ENCODE data around the gene RAPGEF3. TPM values are rescaled to one million over a fixed set of nuclear protein-coding genes. Genes with fewer than 3 reads are reported as not detected.

Gene RAPGEF3
- total and polyA plus RNA-seq, 2 donors (not counting 1 experiment from before 2014, with no cell fraction given) = 1.8 to 5.2 TPM

- no peaks in the 10 kb centered on the region for H3K79me2 ChIP-seq (ENCODE audit: control insufficient read depth, insufficient read depth, low read length)
- H3K9ac ChIP-seq (ENCODE audit: low read length) = no peak overlapping the region
- ChIA-PET CTCF (interaction anchor here (1.2 to 14.1 kb wide), 4 partner anchors 8 to 36 kb away, joined by 4 to 452 read pairs (median 104); partner anchors contain the start of gene SLC48A1), POLR2A (no interaction called here)
- Mint-ChIP-seq H3K4me3 (no peak overlapping the region), H3K9me3 (ENCODE audit: insufficient read depth) (no peaks in the 10 kb centered on the region), H3K27ac (peak overlapping the region; percentile 10), H3K4me1 (peaks cover 61% of the 10 kb centered on the region), H3K27me3 (no peaks in the 10 kb centered on the region)
- no peaks in the 10 kb centered on the region for H3K9me3 ChIP-seq (ENCODE audit: control extremely low read depth in 1 of 3, control insufficient read depth in 2 of 3, insufficient read depth in 1 of 3, low read length in 2 of 3)
- DNase-seq (no peak), ATAC-seq (ENCODE audit: low read depth) (no peak)
- no peak overlapping the region for H3K27ac ChIP-seq (ENCODE audit: low read length in 2 of 2)
- H3K4me2 ChIP-seq (replicated peaks; ENCODE audit: low read depth, low read length, poor library complexity, severe bottlenecking) = no peak overlapping the region
- no peaks in the 10 kb centered on the region for H3K27me3 ChIP-seq (replicated peaks in 1 of 4; ENCODE audit: control extremely low read depth in 1 of 4, control insufficient read depth in 3 of 4, insufficient read depth in 4 of 4, low read length in 3 of 4)
- H4K20me1 ChIP-seq (ENCODE audit: control insufficient read depth, insufficient read depth, low read length, poor library complexity, severe bottlenecking) = no peaks in the 10 kb centered on the region
- no peak overlapping the region for H3K4me3 ChIP-seq (ENCODE audit: control extremely low read depth in 1 of 5, extremely low read depth in 1 of 5, insufficient read depth in 1 of 5, low read depth in 2 of 5, low read length in 4 of 5)
- WGBS (ENCODE audit: insufficient coverage) = 96% methylated on average over 4 of the region's 4 CpGs
- H2AFZ ChIP-seq (ENCODE audit: insufficient read depth, low read depth, low read length, poor library complexity, severe bottlenecking) = no peak overlapping the region
- no peaks in the 10 kb centered on the region for H3K36me3 ChIP-seq (replicated peaks in 1 of 2; ENCODE audit: control extremely low read depth in 1 of 2, control insufficient read depth in 1 of 2, extremely low read depth in 1 of 2, insufficient read depth in 2 of 2, low read length in 1 of 2)
- H3K4me1 ChIP-seq (ENCODE audit: control insufficient read depth in 2 of 2, insufficient read depth in 2 of 2, low read length in 2 of 2) = peaks cover 40 to 59% of the 10 kb centered on the region in 2 donors
- intact Hi-C loops (cut with micrococcal nuclease) = no loop called here
- TF ChIP-seq EZH2 (IDR thresholded peaks at IDR 0.05; ENCODE audit: borderline replicate concordance, insufficient read depth, low read depth, low read length, poor library complexity, severe bottlenecking) = no peak
- TF ChIP-seq CTCF (IDR thresholded peaks at IDR 0.05) = no peak
These were observed 6.6 kb downstream of the RAPGEF3 start for GRCh38 chr12:47752121-47752520.

GRCh38 chr12:47751561-47751960 is 7.1 kb downstream of the RAPGEF3 start:
- no peak overlapping the region for H3K9ac ChIP-seq (ENCODE audit: low read length)
- ATAC-seq (ENCODE audit: low read depth) (no peak), DNase-seq (no peak)
- intact Hi-C loops (cut with micrococcal nuclease) = no loop called here
- H3K79me2 ChIP-seq (ENCODE audit: control insufficient read depth, insufficient read depth, low read length) = no peaks in the 10 kb centered on the region
- no peaks in the 10 kb centered on the region for H3K9me3 ChIP-seq (ENCODE audit: control extremely low read depth in 1 of 3, control insufficient read depth in 2 of 3, insufficient read depth in 1 of 3, low read length in 2 of 3)
- no peak overlapping the region for H3K4me3 ChIP-seq (ENCODE audit: control extremely low read depth in 1 of 5, extremely low read depth in 1 of 5, insufficient read depth in 1 of 5, low read depth in 2 of 5, low read length in 4 of 5)
- H3K27ac ChIP-seq (ENCODE audit: low read length in 2 of 2) = no peak overlapping the region
- no peak overlapping the region for H3K4me2 ChIP-seq (replicated peaks; ENCODE audit: low read depth, low read length, poor library complexity, severe bottlenecking)
- POLR2A ChIA-PET = interaction anchor here (0.6 kb wide), 1 partner anchor 364 kb away, joined by 4 read pairs; no protein-coding TSS in a partner anchor
- Mint-ChIP-seq H3K4me3 (no peak overlapping the region), H3K27ac (no peak overlapping the region), H3K27me3 (no peaks in the 10 kb centered on the region), H3K4me1 (peaks cover 61% of the 10 kb centered on the region), H3K9me3 (ENCODE audit: insufficient read depth) (no peaks in the 10 kb centered on the region)
- TF ChIP-seq EZH2 (IDR thresholded peaks at IDR 0.05; ENCODE audit: borderline replicate concordance, insufficient read depth, low read depth, low read length, poor library complexity, severe bottlenecking) (no peak), CTCF (IDR thresholded peaks at IDR 0.05) (no peak)
- peaks cover 42 to 59% of the 10 kb centered on the region in 2 donors for H3K4me1 ChIP-seq (ENCODE audit: control insufficient read depth in 2 of 2, insufficient read depth in 2 of 2, low read length in 2 of 2)
- no peak overlapping the region for H2AFZ ChIP-seq (ENCODE audit: insufficient read depth, low read depth, low read length, poor library complexity, severe bottlenecking)
- H3K36me3 ChIP-seq (replicated peaks in 1 of 2; ENCODE audit: control extremely low read depth in 1 of 2, control insufficient read depth in 1 of 2, extremely low read depth in 1 of 2, insufficient read depth in 2 of 2, low read length in 1 of 2) = no peaks in the 10 kb centered on the region
- 85% methylated on average over 8 of the region's 9 CpGs for WGBS (ENCODE audit: insufficient coverage)
- CTCF ChIA-PET = interaction anchor here (1.2 to 14.1 kb wide), 4 partner anchors 8 to 36 kb away, joined by 4 to 452 read pairs (median 104); partner anchors contain the start of gene SLC48A1
- no peaks in the 10 kb centered on the region for H4K20me1 ChIP-seq (ENCODE audit: control insufficient read depth, insufficient read depth, low read length, poor library complexity, severe bottlenecking)
- H3K27me3 ChIP-seq (replicated peaks in 1 of 4; ENCODE audit: control extremely low read depth in 1 of 4, control insufficient read depth in 3 of 4, insufficient read depth in 4 of 4, low read length in 3 of 4) = no peaks in the 10 kb centered on the region
